ENCODE measurements around the gene PPARD. TPM values are rescaled to one million over a fixed set of nuclear protein-coding genes. Genes with fewer than 3 reads are reported as not detected.

PPARD gene
- total RNA-seq, 1 experiment from 2014 or later = 38.4 TPM

GRCh38 chr6:35382015-35382414, 39.7 kb downstream of the PPARD start:
- Histone ChIP-seq H4K20me1 (ENCODE audit: insufficient read depth) (no peaks in the 10 kb centered on the region), H3K4me2 (ENCODE audit: low read length) (no peak overlapping the region), H3K79me2 (ENCODE audit: insufficient read depth, low read length) (peaks cover 23% of the 10 kb centered on the region), H3K4me3 (replicated peaks in 1 of 2; ENCODE audit: low read depth in 1 of 2, low read length in 2 of 2) (no peak overlapping the region), H3K27ac (ENCODE audit: low read depth, low read length) (no peak overlapping the region), H3K9ac (ENCODE audit: low read length) (no peak overlapping the region), H3K9me3 (ENCODE audit: control insufficient read depth in 1 of 2, insufficient read depth in 1 of 2, low read depth in 1 of 2, low read length in 2 of 2) (no peaks in the 10 kb centered on the region), H3K36me3 (ENCODE audit: control insufficient read depth in 1 of 2, insufficient read depth in 2 of 2, low read length in 2 of 2) (no peaks in the 10 kb centered on the region), H3K4me1 (ENCODE audit: control insufficient read depth in 1 of 2, insufficient read depth in 2 of 2, low read length in 2 of 2) (peaks cover 0 to 32% of the 10 kb centered on the region in 2 experiments; a peak in 1 of 4 replicates), H3K27me3 (ENCODE audit: insufficient read depth, low read length) (no peaks in the 10 kb centered on the region), H3K9me2 (ENCODE audit: insufficient read depth) (no peaks in the 10 kb centered on the region), H2AFZ (ENCODE audit: low read depth, low read length, poor library complexity, severe bottlenecking) (no peak overlapping the region)
- ChIA-PET CTCF (no interaction called here), RAD21 (ENCODE audit: low non-redundant PET in 1 of 2, low total read pairs in 2 of 2, uncharacterized antibody in 2 of 2, unreplicated experiment in 2 of 2) (no interaction called here), POLR2A (no interaction called here)
- BruUV-seq (replicated peaks) = no TSS peak
- no peak for TF ChIP-seq MAX (IDR thresholded peaks at IDR 0.05)
- no peak for TF ChIP-seq CTCF (IDR thresholded peaks at IDR 0.05 in 2 of 3, conservative IDR thresholded peaks at IDR 0.05 in 1 of 3; ENCODE audit: borderline replicate concordance in 1 of 3, insufficient read depth in 1 of 3, low read depth in 2 of 3, low read length in 2 of 3)
- no peak for TF ChIP-seq SP1 (IDR thresholded peaks at IDR 0.05; ENCODE audit: low read depth)
- no peak for TF ChIP-seq ZFX (IDR thresholded peaks at IDR 0.05)
- no peak for TF ChIP-seq ZNF274 (IDR thresholded peaks at IDR 0.05; ENCODE audit: low read depth, low read length)
- TF ChIP-seq ATF3 (IDR thresholded peaks at IDR 0.05) = no peak
- TF ChIP-seq YY1 (IDR thresholded peaks at IDR 0.05; ENCODE audit: extremely low read depth, insufficient replicate concordance, low read depth, low read length) = no peak
- no peak for TF ChIP-seq ELF1 (IDR thresholded peaks at IDR 0.05; ENCODE audit: borderline replicate concordance, low read depth)
- TF ChIP-seq POLR2AphosphoS5 (IDR thresholded peaks at IDR 0.05; ENCODE audit: low read depth, low read length) = no peak
- TF ChIP-seq EGR1 (IDR thresholded peaks at IDR 0.05; ENCODE audit: low read depth) = no peak
- TF ChIP-seq TCF7L2 (IDR thresholded peaks at IDR 0.05; ENCODE audit: borderline replicate concordance, extremely low read depth, insufficient read depth, insufficient read length) = no peak
- no peak for TF ChIP-seq CBX3 (IDR thresholded peaks at IDR 0.05; ENCODE audit: low read depth)
- no peak for TF ChIP-seq JUND (IDR thresholded peaks at IDR 0.05)
- TF ChIP-seq FOSL1 (IDR thresholded peaks at IDR 0.05; ENCODE audit: low read depth) = no peak
- TF ChIP-seq ZBTB33 (IDR thresholded peaks at IDR 0.05; ENCODE audit: extremely low read depth, insufficient replicate concordance, low read length) = no peak
- no peak for TF ChIP-seq REST (IDR thresholded peaks at IDR 0.05; ENCODE audit: low read depth)
- intact Hi-C loops (cut with micrococcal nuclease) = no loop called here
- DNase-seq (ENCODE audit: low read depth, low spot score) (no peak), ATAC-seq (no peak)
